Spleen (tissue), 7 donors: Measurements from ENCODE around the gene OR1L6.

Experiments used
- POLR2A ChIP-seq, 3 donors: fragments of 450-650 bp; IDR thresholded peaks; one replicate each; pipeline ENCODE4 v1.5.1; 2017; ENCODE audit warnings: antibody characterized with exemption in 3 of 3, mild to moderate bottlenecking in 1 of 3
- POLR2AphosphoS5 ChIP-seq, 3 donors: sonication (generic); formaldehyde crosslinking; IDR thresholded peaks; one replicate each; pipeline ENCODE4 v1.5.1; 2017; ENCODE audit warnings: antibody characterized with exemption in 3 of 3
- TF ChIP-seq, protein P1 (sequence below), 11 experiments: fragments of 200-600 bp in 7 of 11; fragments of 450-650 bp in 4 of 11; sonication (generic) in 4 of 11; IDR thresholded peaks in 8 of 11; conservative IDR thresholded peaks in 3 of 11; 1 replicate in 7 of 11; 2 replicates in 4 of 11; pipeline versions ENCODE4 v1.4.0 to v1.8.0; 2016 to 2021; ENCODE audit warnings: antibody characterized with exemption in 11 of 11, inconsistent platforms in 4 of 11, mild to moderate bottlenecking in 1 of 11
- donor health status: DM: no; HTN: no; CAD: no; lungs with moderate emphysema.
- donor health status: DM: no; HTN: no; CAD: no.
- donor health status: DM: no; HTN: no; CAD: no.

DNA sequence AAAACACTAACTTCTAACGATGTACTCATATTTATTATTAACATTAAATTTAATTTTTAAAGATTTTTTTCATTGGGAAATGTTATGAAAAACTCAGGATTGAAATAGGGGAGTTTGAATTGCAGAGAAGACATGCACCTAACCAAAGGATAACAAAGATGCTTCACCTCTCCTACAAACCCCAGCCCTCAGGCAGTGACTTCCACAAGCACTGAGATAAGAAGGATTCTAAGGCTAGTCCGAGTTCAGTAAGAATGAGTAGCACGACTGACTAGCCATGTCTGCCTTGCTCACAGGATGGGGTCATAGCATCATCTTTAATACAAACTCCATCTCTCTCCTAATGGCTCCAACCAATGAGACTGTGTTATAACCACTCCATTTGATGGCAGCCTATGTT lies 39.6 kb downstream of the OR1L6 start:
- TF ChIP-seq, protein P1, sequence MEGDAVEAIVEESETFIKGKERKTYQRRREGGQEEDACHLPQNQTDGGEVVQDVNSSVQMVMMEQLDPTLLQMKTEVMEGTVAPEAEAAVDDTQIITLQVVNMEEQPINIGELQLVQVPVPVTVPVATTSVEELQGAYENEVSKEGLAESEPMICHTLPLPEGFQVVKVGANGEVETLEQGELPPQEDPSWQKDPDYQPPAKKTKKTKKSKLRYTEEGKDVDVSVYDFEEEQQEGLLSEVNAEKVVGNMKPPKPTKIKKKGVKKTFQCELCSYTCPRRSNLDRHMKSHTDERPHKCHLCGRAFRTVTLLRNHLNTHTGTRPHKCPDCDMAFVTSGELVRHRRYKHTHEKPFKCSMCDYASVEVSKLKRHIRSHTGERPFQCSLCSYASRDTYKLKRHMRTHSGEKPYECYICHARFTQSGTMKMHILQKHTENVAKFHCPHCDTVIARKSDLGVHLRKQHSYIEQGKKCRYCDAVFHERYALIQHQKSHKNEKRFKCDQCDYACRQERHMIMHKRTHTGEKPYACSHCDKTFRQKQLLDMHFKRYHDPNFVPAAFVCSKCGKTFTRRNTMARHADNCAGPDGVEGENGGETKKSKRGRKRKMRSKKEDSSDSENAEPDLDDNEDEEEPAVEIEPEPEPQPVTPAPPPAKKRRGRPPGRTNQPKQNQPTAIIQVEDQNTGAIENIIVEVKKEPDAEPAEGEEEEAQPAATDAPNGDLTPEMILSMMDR (IDR thresholded peaks at IDR 0.05 in 8 of 11, conservative IDR thresholded peaks at IDR 0.05 in 3 of 11): no peak
- TF ChIP-seq POLR2AphosphoS5 (IDR thresholded peaks at IDR 0.05) (no peak), POLR2A (IDR thresholded peaks at IDR 0.05) (no peak)
